Gastroesophageal sphincter (tissue), 4 donors: ENCODE data around the gene LANCL2. TPM values are rescaled to one million over a fixed set of nuclear protein-coding genes. Genes with fewer than 3 reads are reported as not detected.

ENCODE experiments used
- ATAC-seq: fragments of 150-250 bp; one replicate; pipeline ENCODE4 v1.9.1; 2016; ENCODE audit warnings: mild to moderate bottlenecking, moderate library complexity
- H3K27ac ChIP-seq, 4 donors: fragments of 200-600 bp; sonication (generic) in 3 of 4; 1 replicate in 3 of 4; 2 replicates in 1 of 4; pipeline ENCODE4 v1.5.1; 2016 to 2019
- H3K27me3 ChIP-seq: fragments of 200-600 bp; sonication (generic); one replicate; pipeline ENCODE4 v1.5.1; 2019
- H3K36me3 ChIP-seq, 2 donors: fragments of 200-600 bp; sonication (generic); one replicate each; pipeline ENCODE4 v1.5.1; 2019; ENCODE audit warnings: control low read depth in 1 of 2
- H3K4me1 ChIP-seq, 3 donors: fragments of 200-600 bp; sonication (generic); 1 replicate in 2 of 3; 2 replicates in 1 of 3; pipeline ENCODE4 v1.5.1; 2016 to 2019; ENCODE audit warnings: control low read depth in 2 of 3
- H3K4me3 ChIP-seq, 2 donors: fragments of 200-600 bp; sonication (generic); one replicate each; pipeline ENCODE4 v1.5.1; 2019; ENCODE audit warnings: mild to moderate bottlenecking in 1 of 2, moderate library complexity in 1 of 2
- H3K9me3 ChIP-seq, 3 donors: fragments of 200-600 bp; sonication (generic); one replicate each; pipeline ENCODE4 v1.5.1; 2017 to 2019; ENCODE audit warnings: control low read depth in 2 of 3
- CTCF ChIP-seq, 4 experiments: fragments of 200-600 bp in 2 of 4; fragments of 450-650 bp in 2 of 4; sonication (generic) in 1 of 4; IDR thresholded peaks; one replicate each; pipeline ENCODE4 v1.5.1; 2017 to 2019; ENCODE audit warnings: antibody characterized with exemption in 4 of 4, mild to moderate bottlenecking in 2 of 4, moderate library complexity in 2 of 4
- EP300 ChIP-seq: sonication (generic); formaldehyde crosslinking; IDR thresholded peaks from one replicate; pipeline ENCODE4 v1.6.1; 2017; ENCODE audit warnings: antibody characterized with exemption, mild to moderate bottlenecking
- POLR2A ChIP-seq, 2 donors: fragments of 450-650 bp; IDR thresholded peaks; one replicate each; pipeline ENCODE4 v1.6.1; 2017; ENCODE audit warnings: antibody characterized with exemption in 2 of 2, mild to moderate bottlenecking in 2 of 2, moderate library complexity in 1 of 2
- POLR2AphosphoS5 ChIP-seq: sonication (generic); formaldehyde crosslinking; IDR thresholded peaks from one replicate; pipeline ENCODE4 v1.6.1; 2017; ENCODE audit warnings: antibody characterized with exemption
- WGBS, 2 donors: methylation state at CpG; one replicate each; pipeline ENCODE4 v1.1.5; 2018; ENCODE audit warnings: low coverage in 1 of 2; 5-methylcytosine and 5-hydroxymethylcytosine counted together
- total RNA-seq, 4 donors: library from RNA; depleted of rRNA; stranded (reverse); fragments of >200 nt; gene quantifications; one replicate each; pipeline ENCODE4 v1.1.0, GENCODE V29; 2016

LANCL2 gene
- total RNA-seq, 4 donors from 2014 or later: 6.9 to 10.6 (median 9.3) TPM

- Histone ChIP-seq H3K27ac (no peak overlapping the region), H3K36me3 (no peaks in the 10 kb centered on the region), H3K27me3 (no peaks in the 10 kb centered on the region), H3K9me3 (no peaks in the 10 kb centered on the region), H3K4me1 (no peaks in the 10 kb centered on the region), H3K4me3 (no peak overlapping the region)
- WGBS, 2 donors: 72 to 84% methylated on average over 2 to 4 of the region's 4 CpGs
- TF ChIP-seq EP300 (no peak), CTCF (IDR thresholded peaks at IDR 0.05) (no peak), POLR2AphosphoS5 (no peak), POLR2A (IDR thresholded peaks at IDR 0.05) (no peak)
- no peak for ATAC-seq
Measured at GRCh38 chr7:55377162-55377817, 12.2 kb downstream of the LANCL2 start.

- ATAC-seq: no peak
- TF ChIP-seq POLR2AphosphoS5: no peak
- no peak for TF ChIP-seq CTCF (IDR thresholded peaks at IDR 0.05)
- no peak for TF ChIP-seq POLR2A (IDR thresholded peaks at IDR 0.05)
- TF ChIP-seq EP300: no peak
- no peaks in the 10 kb centered on the region for H3K36me3 ChIP-seq
- no peak overlapping the region for H3K4me3 ChIP-seq
- no peaks in the 10 kb centered on the region for H3K9me3 ChIP-seq
- no peak overlapping the region for H3K27ac ChIP-seq
- H3K4me1 ChIP-seq: no peaks in the 10 kb centered on the region
- no peaks in the 10 kb centered on the region for H3K27me3 ChIP-seq
- WGBS, 2 donors: 67 to 100% methylated on average over 1 to 3 of the region's 3 CpGs
Measured at GRCh38 chr7:55379285-55379684, 14.1 kb downstream of the LANCL2 start.

- Histone ChIP-seq H3K27me3 (no peaks in the 10 kb centered on the region), H3K9me3 (no peaks in the 10 kb centered on the region), H3K4me3 (no peak overlapping the region), H3K36me3 (no peaks in the 10 kb centered on the region), H3K4me1 (no peaks in the 10 kb centered on the region), H3K27ac (no peak overlapping the region)
- no peak for ATAC-seq
- TF ChIP-seq CTCF (IDR thresholded peaks at IDR 0.05) (no peak), POLR2AphosphoS5 (no peak), POLR2A (IDR thresholded peaks at IDR 0.05) (no peak), EP300 (no peak)
- 67 to 79% methylated on average over 3 to 5 of the region's 6 CpGs for WGBS, 2 donors
Measured at GRCh38 chr7:55381189-55381588, 16.1 kb downstream of the LANCL2 start.

GRCh38 chr7:55381696-55382095, 16.6 kb downstream of the LANCL2 start:
- Histone ChIP-seq H3K4me1 (no peaks in the 10 kb centered on the region), H3K9me3 (peaks cover 0 to 5% (median 0%) of the 10 kb centered on the region in 3 donors), H3K27ac (no peak overlapping the region), H3K27me3 (no peaks in the 10 kb centered on the region), H3K36me3 (no peaks in the 10 kb centered on the region), H3K4me3 (no peak overlapping the region)
- TF ChIP-seq CTCF (IDR thresholded peaks at IDR 0.05): no peak
- TF ChIP-seq POLR2AphosphoS5: no peak
- no peak for TF ChIP-seq EP300
- no peak for TF ChIP-seq POLR2A (IDR thresholded peaks at IDR 0.05)
- 88 to 94% methylated on average over 5 of the region's 5 CpGs for WGBS, 2 donors
- no peak for ATAC-seq

- Histone ChIP-seq H3K27me3 (no peaks in the 10 kb centered on the region), H3K4me3 (no peak overlapping the region)
- WGBS, 2 donors: 98 to 100% methylated on average over 3 to 4 of the region's 4 CpGs
Measured at GRCh38 chr7:55382251-55382650, 17.1 kb downstream of the LANCL2 start.

More at GRCh38 chr7:55382251-55382650, 17.1 kb downstream of the LANCL2 start:
- Histone ChIP-seq H3K36me3 (no peaks in the 10 kb centered on the region), H3K4me1 (no peaks in the 10 kb centered on the region), H3K9me3 (peaks cover 0 to 8% (median 0%) of the 10 kb centered on the region in 3 donors), H3K27ac (no peak overlapping the region)
- TF ChIP-seq CTCF (IDR thresholded peaks at IDR 0.05) (no peak), POLR2AphosphoS5 (no peak), EP300 (no peak), POLR2A (IDR thresholded peaks at IDR 0.05) (no peak)
- no peak for ATAC-seq
